GM18511 (cell line): ENCODE measurements around the gene TYK2.

Experiments used
- ATAC-seq: cut with Tn5 transposase; IDR thresholded peaks from one replicate; pipeline ENCODE4 v1.9.1; 2021; ENCODE audit warnings: mild to moderate bottlenecking, moderate library complexity; ENCODE audit not compliant: unreplicated experiment

Gene TYK2

DNA sequence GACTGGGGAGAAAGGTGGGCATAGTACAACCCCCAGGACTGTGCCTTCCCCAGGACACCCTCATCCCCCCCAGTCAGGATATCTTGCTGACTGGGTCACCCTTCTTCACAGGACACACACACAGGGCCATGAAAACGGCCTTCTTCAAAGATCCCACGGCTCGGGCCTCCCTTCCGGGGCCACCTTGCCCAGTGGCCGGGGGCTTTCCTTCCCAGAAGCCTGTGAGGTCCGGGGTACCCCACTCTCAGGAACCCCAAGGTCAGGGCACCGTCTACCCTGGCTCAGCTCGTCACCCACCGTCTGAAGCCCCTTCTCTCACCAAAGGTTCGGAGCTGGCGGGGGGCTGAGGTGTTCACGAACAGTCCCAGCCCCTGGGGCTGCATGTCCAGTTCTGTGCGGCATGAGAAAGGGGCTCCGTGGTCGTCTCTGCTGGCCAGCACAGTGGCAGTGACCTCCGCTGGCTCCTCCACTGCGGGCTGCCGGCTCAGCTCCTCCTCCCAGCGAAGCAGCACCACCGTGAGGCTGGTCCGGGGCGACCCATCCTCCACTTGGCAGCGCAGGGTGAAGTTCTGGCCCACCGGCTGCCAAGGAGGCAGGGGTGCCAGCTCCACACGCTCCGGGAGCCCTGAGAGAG is 44.9 kb downstream of the TYK2 start:
- ATAC-seq = no peak

DNA sequence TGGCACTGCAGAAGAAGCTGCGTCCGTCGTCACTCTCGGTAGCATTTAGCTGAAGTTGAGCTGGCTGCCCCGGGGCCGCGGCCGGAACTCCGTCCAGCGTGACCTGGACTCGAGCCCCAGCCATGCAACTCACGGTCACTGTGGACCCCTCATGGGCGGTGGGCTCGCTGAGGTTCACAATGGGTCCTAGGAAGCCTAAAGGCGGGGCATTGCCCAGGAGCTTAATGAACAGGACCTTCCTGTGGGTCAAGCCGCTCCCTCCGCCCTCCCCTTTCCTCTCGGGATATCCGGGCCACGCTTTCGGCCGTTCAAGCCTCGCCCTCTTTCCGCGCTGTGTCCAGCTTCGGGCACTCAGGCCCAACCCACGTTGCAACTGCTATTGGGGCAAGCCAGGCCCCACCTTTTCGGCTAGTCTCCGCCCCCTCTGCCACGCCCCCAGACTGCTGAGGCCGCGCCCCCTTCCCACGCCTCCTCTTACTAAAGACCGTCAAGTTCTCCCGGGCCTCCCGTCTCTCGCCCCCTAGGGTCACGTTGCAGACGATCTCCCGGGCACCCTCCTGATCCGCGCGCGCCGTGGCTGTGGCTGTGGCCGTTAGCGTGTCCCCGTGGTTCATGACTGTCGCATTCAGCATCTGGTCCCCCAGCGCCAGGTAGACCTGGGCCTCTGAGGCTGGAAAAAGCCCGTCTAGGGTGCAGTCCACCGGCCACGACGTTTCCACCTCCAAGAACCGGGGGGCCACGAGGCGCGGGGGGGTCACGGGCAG is 45.6 kb downstream of the TYK2 start:
- ATAC-seq = no peak

DNA sequence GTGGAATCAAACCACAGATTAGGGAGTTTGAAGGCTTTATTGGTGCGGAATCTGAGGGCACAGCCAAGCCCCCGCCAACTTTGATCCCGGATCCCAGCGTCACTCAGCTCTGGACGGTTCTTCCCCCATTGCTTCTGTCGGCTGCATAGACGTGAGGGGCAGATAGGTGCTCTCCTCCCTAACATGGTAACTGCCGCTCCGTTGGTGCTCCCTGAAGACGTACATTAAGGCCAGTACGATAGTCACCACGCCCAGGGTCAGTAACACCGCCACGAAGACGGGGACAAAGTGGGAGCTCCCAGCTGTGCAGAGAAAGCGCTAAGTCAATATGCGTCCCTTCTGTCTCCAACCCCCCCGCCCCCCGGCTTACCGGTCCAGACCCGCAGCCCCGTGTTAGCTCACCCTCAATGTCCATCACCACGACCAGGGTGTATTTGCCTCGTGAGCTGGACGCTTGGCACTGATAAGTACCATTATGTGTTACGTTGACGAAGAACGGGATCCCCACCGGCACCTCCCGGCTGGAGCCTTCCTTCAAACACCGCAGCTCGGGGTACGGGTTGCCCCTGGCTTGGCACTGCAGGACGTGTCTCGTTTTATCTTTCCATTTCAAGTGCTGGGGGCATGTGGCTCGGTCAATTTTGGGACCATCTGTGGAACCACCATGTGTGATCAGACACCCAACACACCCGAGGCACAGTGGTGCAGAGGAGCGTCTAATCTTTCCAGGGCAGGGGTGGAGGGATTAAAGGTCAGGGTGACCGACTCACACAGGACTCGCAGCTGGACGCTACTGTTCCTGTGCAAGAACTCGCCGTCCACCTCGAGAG is 46.4 kb downstream of the TYK2 start:
- ATAC-seq = no peak

DNA sequence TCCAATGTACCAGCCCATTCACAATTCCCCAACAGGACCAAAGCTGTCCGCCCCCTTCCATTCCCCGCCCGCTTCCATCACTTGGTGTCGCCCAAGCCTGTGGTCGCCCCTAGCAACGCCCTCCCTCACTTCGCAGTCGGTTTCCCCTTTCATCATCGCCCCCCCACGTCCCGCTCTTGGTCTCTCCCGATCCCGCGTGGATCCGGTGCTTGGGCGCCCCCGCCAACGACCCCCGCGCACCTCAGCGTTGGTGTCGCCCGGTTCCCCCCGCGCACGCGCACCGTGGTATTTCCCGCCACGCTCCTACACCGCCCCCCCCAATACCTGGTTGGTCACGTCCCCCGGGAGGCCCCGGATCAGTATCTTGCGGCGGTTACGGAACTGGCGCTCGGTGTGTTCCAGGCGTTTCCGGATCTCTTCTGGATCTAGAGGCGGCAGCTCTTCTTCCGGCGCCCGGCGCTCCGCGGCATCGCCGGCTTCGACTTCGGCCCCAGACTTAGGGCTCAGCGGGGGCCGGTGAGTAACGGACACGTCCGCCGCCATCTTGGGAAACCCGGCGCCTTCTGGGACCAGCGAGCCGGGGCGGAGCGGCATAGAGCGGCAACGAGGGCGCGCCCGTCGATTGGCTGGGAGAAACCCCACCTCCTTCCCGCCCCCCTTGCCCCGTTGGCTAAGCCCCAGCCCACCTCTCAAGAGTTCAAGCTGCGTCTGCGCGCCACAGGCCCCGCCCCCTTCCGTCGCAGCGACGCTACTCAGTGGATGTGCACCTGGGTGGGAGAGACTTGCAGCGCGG is 47.2 kb downstream of the TYK2 start, which contains the start of gene RAVER1:
TSS of gene RAVER1 (minus strand) at position 565 of the 793 bp plus-strand sequence. CDS start at position 543, 22 bp downstream.
- ATAC-seq = peak; percentile 93

DNA sequence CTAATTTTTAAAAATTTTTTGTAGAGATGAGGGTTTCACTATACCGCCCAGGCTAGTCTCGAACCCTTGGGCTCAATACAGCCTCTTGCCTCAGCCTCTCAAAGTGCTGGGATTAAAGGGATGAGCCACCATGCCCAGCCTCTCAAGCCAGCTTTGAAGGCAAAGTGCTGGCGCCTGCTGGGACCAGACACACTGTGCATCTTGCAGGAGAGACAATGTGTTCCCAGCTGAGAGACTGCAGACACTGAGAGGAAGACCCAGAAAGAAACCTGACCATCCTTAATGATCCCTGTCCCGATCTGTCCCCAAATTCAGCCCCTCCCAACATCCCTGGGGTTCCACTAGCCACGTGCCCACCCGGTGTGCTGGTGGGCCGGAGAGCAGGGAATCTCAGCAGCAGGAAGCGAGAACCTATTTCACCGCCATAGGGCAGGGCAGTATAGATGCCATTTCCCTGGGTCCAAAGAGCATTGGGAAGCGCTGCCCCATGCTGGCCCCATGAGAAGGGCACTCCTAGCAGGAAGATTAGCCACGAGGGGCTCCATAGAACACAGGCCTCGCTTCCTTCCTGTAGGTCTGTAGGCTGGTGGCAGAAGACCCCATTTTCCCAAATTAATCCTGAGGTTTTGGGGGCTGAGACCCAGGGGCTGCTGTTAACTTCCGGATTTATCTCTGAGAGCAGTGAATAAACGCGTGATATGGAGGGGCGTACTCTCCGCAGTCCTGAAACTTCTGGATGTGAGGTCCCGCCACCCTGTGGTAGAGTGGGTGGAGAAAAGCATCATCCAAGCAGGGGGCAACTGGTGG is 48.0 kb downstream of the TYK2 start:
- ATAC-seq = no peak

DNA sequence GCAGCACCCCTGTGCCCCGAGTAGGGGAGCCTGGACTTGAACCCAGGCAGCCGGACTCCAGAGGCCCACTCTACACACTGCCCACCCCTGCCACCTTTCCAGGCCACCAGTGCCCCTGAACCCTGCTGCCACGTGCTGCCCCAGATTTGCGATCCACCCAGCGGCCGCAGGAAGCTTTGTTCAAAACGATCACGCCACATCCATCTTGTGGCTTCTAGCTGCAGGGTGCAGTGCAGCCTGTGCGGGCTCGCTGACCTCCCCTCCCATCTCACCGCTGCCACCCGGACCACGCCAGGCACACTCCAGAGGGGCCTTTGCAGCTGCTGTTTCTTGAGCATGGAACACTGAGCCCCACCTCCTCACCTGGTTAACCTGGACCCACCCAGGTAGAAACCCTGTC is 50.8 kb downstream of the TYK2 start:
- ATAC-seq = no peak

DNA sequence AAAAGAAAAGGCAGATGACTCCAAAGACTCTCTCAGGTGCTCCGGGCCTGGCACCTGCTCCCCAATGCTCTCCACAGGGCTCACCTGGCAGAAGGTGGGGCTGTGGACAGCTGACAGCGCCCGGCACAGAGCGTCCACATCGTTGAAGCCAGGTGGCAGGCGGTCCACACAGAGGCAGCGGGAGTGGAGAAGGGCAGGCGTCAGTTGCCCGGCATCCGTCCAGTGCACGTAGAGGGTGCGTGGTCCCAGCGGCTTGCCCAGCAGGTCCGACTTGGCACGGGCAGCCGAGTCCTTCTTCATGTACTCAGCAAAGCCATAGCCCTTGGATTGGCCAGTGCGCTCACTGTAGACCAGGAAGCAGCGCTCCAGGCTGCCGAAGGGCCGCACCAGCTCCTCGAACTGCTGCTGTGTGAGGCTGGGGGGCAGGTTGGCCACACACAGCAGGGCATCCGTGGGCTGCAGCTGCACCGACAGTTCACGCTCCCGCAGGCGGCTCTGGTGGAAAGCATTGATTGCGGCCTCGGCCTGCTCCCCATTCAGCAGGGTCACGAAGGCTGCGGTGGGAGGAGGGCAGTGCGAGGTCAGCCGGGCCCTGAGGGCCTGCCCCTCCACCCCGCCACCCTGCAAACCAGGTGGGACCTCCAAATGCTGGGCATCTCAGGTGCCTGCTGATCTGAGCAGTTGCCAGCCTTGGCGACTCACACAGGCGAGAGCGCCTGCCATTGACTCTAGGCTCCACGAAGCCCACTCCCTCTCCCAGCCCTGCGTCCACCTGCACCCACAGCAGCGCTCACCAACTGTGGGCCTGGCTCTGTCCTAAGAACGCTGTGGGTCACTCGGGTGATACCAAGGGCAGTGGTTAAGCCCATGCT is 51.6 kb downstream of the TYK2 start:
- no peak for ATAC-seq

DNA sequence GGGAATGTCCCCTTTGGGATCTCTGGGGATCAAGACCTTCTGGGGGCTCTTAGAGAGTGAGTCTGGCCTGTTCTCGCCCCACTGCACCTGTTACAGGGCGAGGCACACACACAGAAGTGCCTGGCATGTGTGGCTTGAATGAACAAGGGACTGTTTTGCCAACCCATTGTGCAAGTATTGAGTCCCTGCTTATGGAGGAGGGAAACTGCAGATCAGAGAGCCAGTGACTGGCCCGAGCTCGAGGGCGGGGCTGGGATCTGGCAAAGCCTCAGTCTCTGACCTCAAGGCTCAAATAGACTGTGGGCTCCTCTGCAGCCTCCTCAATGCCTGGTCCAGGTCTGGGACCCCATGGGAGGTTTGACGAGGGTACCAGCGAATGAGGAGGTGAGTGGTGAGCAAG is 52.6 kb downstream of the TYK2 start:
- ATAC-seq = no peak

DNA sequence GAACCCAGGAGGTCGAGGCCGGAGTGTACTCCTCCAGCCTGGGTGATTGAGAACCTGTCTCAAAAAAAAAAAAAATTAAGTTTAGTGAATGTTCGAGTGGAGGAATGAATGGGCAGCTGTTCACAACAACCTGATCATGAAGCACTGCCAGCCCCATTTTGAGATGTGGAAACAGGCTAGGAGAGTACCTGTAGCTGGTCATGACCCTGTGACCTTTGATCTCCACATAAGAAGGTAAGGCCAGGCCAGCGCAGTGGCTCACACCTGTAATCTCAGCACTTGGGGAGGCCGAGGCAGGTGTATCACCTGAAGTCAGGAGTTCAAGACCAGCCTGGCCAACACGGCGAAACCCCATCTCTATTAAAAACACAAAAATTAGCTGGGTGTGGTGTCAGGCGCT is 54.6 kb downstream of the TYK2 start:
- ATAC-seq = no peak

DNA sequence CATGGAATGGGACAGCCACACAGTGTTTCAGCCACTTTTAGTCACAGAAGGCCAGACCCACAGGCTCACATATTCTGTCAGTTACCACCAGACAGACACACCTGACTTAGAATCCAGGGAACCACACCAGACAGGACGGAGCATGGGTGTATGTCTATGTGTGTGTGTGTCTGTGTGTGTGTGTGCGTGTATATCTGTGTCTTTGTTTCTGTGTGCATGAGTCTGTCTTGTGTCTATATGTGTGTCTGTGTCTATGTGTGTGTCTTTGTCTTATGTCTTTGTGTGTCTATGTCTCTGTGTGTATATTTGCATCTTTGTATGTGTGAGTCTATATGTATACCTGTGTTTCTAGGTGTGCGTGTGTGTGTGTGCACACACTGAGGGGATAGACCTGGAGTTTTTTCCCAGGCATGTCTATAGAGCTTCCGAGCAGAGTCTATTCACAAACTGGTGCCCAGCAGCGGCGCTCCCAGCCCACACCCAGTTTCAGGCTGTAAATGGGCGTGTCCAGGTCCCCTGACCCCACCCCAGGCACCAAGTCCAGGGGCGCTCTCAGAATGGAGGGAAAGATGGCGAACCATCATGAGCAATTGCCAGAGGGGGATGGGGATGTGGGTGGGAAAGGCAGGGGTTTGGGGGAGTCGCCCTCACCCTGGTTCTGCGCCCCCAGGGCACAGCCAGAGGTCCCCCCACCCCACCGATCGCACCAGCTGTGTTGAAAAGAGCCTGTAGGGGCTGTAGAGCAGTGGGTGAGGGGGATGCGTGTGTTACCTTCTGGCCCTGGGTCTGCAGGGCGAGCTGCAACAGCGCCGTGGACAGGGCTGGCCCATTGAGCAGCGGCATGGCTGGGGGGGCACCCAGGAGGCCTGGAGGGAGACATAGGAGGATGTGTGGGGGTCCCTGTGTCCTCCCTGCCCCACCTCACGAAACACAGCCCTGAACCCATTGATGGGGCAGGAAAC is 58.2 kb downstream of the TYK2 start:
- ATAC-seq = no peak

DNA sequence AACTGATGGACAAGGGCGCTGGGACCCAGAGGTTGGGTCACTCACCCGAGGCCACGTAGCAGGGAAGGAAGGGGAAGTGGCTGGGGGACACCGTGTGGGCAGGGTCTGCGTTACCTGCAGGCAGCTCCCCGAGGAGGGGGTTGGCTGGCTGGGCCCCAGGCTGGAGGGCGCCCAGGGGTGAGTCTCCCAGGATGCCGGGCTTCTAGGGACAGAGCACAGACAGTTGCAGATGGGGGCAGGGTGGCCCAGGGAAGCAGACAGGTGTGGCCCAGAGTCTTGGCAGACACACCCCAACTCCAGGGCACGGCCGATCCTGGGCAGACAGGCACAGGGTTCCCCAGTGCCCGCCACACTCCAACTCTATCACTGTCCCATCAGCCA is 59.0 kb downstream of the TYK2 start:
- ATAC-seq = no peak

DNA sequence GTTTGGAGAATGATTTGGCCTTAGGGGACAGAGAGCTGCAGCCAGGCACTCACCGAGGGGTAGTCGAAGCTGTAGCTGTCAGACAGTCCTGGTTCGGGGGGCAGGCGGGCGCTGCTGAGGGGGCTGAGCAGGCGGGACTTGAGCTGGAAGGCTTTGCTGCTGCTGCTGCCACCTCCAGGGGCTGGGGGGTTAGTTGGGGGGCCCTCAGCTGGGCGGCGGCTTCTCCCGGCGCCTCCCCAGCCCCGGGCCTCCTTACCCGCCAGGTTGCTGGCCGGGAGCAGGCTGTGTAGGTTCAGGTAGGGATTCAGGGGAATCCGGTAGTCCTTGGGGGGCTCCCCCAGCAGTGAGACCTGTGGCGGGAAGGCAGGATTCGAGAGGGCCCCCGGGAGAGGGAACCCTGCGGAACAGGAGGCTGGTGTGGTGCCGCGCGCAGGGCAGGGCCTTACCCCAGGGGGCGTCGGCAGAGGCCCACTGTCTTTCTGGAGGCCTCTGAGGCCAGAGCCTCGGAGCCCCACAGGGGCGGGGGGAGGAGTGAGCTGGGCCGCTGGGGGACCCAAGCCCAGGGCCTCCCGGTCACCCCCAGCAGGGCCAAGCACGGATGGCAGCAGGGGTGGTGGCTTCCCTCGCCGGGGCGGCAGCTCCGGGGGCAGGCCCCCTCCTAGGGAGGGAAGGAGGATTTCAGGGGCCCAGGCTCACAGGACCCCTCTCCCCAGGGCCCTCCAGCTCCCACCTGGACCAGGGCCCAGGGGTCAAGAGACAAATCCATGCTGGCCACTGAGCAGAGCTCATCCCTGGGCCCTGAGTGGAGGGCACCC is 59.6 kb downstream of the TYK2 start:
- ATAC-seq = no peak

DNA sequence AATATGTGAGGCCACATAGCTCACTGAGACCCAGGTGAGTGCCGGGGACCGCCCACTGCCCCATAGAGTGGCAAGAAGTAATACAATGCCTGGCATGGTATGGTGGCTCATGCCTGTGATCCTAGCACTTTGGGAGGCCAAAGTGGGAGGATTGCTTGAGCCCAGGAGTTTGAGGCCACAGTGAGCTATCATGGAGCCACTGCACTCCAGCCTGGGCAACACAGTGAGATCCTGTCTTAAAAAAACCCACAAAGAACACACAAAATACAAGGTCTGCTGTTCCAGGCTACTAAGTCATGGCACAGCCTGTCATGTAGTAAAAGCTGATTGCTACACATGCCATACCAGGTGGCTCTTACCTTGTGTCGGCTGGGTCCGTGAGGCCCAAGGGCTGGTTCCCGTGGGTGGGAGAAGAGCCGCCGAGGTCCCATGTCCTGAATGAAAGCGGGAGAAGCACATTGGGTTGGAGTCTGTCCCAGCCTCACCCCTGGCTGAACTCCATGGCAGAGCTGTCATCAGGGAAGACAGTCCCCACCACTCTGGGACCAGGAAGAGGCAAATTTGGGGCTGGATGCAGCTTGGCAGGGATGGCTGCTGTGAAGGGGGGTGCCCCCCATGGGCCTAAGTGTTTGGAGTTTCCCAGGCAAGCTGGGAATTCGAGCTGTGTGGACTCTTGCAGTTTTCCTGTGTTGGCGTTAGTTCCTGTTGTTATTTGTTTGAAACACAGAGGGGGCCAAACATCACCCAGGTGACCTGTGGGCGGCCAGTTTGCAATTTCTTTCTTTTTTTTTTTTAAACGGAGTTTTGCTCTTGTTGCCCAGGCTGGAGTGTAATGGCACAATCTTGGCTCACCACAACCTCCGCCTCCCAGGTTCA is 61.3 kb downstream of the TYK2 start:
- no peak for ATAC-seq

DNA sequence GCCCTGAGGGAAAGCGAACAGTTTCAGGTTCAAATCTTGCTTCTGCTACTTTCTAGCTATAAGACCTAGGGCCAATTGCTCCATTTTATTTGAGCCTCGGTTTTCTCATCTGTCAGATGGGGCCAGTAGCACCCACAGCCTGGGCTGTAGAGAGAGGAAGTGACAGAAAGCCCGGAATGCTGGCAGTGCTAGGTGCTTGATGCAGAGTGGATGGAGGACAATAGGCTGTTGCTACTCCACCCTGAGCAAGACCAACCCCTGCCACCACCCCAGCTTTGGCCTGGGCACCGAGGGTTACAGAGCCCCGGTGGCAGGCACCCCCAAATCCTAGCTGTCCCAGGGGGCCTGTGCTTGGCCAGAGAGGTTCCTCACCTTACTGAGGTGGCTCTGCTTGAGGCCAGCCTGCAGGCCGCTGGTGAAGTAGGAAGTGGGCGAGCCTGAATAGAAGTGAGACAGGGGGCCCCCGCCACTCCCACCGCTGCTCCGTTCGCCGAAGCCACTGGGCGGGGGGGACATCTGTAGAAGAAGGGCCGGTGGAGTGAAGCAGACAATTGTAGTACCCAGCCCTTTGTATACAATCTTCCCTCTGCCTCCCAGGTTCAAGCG is 62.4 kb downstream of the TYK2 start:
- ATAC-seq = no peak

DNA sequence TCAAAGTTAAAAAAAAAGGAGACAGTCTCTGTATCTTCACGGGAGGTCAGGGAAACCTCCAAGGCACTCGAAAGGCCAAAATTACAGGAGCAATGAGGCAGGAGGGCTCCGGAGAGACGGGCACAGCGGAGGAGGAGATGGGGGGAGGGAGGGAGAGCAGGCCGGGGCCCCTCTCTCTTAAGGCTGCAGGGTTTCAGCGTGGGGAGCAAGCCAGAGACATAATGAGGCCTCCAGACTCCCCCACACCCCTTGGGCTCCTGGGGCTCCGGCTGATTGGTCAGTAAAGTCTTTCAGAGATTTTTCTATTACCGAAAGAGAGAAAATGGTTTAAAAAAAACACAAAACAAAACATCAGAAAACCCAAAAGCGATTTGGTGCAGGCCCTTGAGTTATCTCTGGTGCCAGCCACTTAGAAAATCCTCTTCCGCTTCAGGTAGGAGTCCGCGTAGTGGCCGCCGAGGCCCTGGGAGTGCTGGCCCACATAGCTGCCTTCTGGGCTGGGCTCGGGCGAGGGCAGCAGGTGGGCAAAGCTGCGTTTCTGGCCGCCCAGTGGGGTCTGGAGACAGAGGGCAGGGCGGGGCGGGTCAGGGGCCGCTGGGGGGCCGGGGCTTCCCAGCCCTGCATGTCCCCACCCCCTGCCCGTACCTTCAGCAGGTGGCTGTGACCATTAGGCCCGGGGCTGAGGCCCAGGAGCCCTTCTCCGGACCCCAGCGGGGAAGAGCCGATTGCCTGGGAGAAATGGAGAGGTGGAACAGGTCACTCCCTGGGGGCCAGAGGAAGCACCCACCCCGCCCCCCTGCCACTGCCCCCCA is 63.1 kb downstream of the TYK2 start:
- ATAC-seq = no peak
